ENCODE data around the gene TSSK6.

Gene TSSK6

DNA sequence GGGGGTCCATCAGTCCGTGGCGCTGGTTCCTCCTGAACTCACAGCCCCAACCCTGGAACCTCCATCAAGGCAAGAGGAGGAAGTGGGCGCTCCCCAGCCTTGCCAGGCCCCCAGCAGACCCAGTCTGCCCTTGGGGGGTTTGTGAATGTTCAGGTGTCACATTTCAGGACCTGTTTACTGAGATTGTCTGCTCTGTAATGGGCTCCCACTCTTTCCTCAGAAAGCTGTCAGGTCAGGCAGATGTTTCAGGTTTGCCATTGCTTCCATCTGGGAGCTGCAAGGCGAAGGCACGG lies 29.4 kb downstream of the TSSK6 start:
- Histone ChIP-seq H3K27ac (no peak overlapping the region), H3K27me3 (no peaks in the 10 kb centered on the region), H3K36me3 (peaks cover 0 to 8% (median 0%) of the 10 kb centered on the region in 3 donors), H3K9me3 (no peaks in the 10 kb centered on the region), H3K4me1 (peaks cover 0 to 53% (median 29%) of the 10 kb centered on the region in 4 donors), H3K4me3 (no peak overlapping the region)
- no peak for DNase-seq
- intact Hi-C loops (cut with DNase I; ENCODE audit: low total_unique reads) = no loop called here
- TF ChIP-seq, protein P1, sequence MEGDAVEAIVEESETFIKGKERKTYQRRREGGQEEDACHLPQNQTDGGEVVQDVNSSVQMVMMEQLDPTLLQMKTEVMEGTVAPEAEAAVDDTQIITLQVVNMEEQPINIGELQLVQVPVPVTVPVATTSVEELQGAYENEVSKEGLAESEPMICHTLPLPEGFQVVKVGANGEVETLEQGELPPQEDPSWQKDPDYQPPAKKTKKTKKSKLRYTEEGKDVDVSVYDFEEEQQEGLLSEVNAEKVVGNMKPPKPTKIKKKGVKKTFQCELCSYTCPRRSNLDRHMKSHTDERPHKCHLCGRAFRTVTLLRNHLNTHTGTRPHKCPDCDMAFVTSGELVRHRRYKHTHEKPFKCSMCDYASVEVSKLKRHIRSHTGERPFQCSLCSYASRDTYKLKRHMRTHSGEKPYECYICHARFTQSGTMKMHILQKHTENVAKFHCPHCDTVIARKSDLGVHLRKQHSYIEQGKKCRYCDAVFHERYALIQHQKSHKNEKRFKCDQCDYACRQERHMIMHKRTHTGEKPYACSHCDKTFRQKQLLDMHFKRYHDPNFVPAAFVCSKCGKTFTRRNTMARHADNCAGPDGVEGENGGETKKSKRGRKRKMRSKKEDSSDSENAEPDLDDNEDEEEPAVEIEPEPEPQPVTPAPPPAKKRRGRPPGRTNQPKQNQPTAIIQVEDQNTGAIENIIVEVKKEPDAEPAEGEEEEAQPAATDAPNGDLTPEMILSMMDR (IDR thresholded peaks at IDR 0.05) = no peak

DNA sequence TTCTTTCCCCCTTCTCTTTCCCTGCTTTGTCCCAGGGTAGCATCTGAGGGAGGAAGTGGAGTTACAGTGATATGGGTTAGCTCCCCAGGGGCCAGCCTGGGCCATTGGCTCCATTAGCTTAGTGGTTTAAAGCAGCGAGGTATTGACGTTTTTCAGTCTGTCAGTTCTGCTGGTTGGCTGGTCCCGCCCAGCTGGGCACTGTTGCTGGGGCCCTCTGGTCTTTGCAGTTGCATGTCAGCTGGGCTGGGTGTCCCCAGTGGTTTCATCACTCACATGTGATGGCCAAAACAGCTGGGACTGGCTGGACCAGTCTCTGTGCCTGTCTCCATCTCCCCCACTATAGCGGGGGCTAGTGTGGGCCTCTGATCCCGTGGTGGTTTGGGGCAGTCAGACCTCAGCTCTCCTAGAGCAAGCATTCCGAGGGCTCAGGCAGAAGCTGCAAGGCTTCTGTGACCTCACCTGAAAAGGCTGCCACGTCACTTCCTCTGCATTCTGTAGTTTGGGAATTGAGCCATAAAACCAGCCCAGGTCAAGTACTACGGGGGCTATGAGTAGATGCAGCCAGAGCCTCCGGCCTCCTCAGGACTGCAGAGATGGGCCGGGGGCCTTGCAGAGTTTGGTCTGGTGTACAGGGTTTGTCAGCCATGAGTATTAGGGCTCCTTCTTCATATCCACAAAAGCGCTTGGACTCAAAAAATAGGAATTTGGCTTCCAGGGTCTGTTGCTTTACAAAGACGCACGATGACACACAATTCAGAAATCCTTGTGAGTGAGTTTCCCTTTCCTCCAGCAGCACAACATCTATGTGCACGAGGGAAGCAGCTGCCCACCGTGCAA lies 30.0 kb downstream of the TSSK6 start:
- Histone ChIP-seq H3K4me3 (no peak overlapping the region), H3K36me3 (peaks cover 0 to 8% (median 0%) of the 10 kb centered on the region in 3 donors), H3K27me3 (no peaks in the 10 kb centered on the region), H3K27ac (no peak overlapping the region), H3K4me1 (peaks cover 0 to 48% (median 26%) of the 10 kb centered on the region in 4 donors), H3K9me3 (no peaks in the 10 kb centered on the region)
- intact Hi-C loops (cut with DNase I; ENCODE audit: low total_unique reads) = no loop called here
- DNase-seq = no peak
- TF ChIP-seq, protein P1 (IDR thresholded peaks at IDR 0.05) = no peak

DNA sequence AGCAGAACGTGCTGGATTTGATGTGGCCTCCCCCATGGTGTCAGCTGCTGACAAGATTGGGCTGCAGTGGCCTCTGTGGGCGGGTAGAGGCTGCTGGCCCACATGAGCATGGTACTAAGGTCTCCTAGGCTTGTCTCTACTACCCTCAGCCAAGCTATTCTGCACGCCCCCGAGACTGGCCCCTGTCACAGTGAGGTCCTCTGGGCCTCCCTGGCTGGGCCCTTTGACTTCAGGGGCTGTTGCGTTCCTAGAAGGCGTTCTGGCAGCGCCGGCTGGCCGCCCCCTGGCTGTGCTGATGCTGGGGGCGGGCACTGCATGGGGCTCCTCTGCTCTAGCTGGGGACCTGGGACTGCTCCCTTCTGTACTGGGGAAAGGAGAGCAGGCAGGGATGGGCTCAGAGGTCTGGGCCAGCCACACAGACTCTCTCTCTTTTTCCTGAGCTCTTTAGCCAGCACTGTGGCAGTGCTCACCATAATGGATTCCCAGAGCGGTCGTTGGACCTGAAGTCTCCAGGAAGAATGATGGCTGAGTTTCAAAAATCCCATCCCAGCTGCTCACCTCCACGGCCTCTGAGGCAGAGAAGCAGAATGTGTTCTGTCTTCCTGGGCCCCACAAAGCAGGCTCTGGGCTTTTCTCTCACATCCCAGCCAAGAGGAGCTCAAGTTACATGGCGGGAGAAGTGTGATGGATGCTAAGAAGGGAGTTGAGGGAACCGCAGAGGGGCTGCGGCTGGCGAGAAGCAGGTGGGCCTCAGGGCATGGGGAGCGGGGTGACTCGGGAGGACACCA lies 32.3 kb downstream of the TSSK6 start:
- Histone ChIP-seq H3K36me3 (peaks cover 0 to 8% (median 0%) of the 10 kb centered on the region in 3 donors), H3K27me3 (no peaks in the 10 kb centered on the region), H3K4me1 (peaks cover 0 to 24% (median 3%) of the 10 kb centered on the region in 4 donors), H3K9me3 (no peaks in the 10 kb centered on the region), H3K27ac (no peak overlapping the region), H3K4me3 (no peak overlapping the region)
- DNase-seq = no peak
- TF ChIP-seq, protein P1 (IDR thresholded peaks at IDR 0.05) = no peak
- intact Hi-C loops (cut with DNase I; ENCODE audit: low total_unique reads) = no loop called here

DNA sequence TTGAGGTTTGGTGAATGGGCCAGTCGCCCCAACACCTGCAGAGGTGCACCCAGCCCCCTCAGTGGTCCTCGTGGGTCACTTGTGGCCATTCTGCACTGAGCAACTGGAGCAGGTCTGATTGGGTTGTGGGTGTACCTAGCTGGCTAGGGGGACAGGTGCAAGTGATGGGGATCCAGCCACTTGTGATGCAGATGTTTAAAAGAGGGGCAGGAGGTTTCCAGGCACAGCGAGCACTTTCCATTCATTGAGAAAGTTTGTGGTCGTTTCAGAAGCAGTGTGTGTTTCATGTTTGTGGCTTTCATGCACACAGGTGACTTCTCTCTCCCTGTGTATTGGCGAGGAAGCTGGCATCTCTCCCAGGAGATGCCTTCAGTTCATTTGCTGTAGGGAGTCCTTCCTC lies 34.7 kb downstream of the TSSK6 start:
- no peak for DNase-seq
- Histone ChIP-seq H3K9me3 (no peaks in the 10 kb centered on the region), H3K4me1 (peaks cover 0 to 8% (median 2%) of the 10 kb centered on the region in 4 donors), H3K27me3 (no peaks in the 10 kb centered on the region), H3K27ac (no peak overlapping the region), H3K36me3 (peaks cover 0 to 8% (median 0%) of the 10 kb centered on the region in 3 donors), H3K4me3 (no peak overlapping the region)
- intact Hi-C loops (cut with DNase I; ENCODE audit: low total_unique reads) = no loop called here
- TF ChIP-seq, protein P1 (IDR thresholded peaks at IDR 0.05) = no peak

DNA sequence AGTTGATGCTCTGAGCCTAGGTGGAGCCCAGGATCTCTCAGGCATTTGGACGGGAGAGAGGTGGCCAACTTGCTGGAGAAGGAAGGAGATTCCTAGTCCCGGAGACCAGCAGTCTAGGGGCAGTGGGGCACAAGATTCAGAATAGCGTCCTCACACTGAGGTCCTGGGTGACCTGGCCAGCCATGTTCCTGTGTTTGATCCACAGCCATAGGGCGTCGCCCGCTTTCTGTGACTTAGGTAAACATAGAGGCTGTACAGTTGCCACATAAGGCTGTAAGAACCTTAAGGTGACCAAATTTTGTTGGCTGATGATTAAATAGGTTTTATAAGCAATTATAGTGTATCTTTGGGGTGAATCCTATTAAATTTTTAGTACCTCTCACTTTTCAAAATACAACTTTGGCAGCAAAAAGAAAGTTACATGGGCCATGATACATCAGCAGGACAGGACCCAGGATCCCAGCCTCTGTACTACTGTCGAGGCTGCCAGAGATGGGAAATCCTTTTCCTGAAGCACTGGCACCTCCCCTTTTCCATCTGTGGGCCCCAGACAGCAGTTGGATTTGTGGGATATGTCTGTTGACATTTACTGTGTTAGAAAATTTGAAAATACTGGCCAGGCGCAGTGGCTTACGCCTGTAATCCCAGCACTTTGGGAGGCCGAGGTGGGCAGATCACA lies 37.5 kb downstream of the TSSK6 start:
- TF ChIP-seq, protein P1 (IDR thresholded peaks at IDR 0.05) = no peak
- H3K4me1 ChIP-seq = peaks cover 0 to 15% (median under 1%) of the 10 kb centered on the region in 4 donors
- no peaks in the 10 kb centered on the region for H3K9me3 ChIP-seq
- H3K27me3 ChIP-seq = no peaks in the 10 kb centered on the region
- intact Hi-C loops (cut with DNase I; ENCODE audit: low total_unique reads) = no loop called here
- no peak overlapping the region for H3K27ac ChIP-seq
- no peak overlapping the region for H3K4me3 ChIP-seq
- peaks cover 0 to 14% (median 0%) of the 10 kb centered on the region in 3 donors for H3K36me3 ChIP-seq
- DNase-seq = no peak
